Neural cell (in vitro differentiated cells): ENCODE data around the gene UBE2K. TPM values are rescaled to one million over a fixed set of nuclear protein-coding genes. Genes with fewer than 3 reads are reported as not detected.

Experiments
- H2AFZ ChIP-seq: fragments of 200-600, 300-800 bp; sonication (generic), shearing (Covaris generic); 2 replicates; pipeline ENCODE4 v1.6.0; 2014; ENCODE audit warnings: low read depth, mild to moderate bottlenecking, antibody characterized with exemption, low read length, moderate library complexity
- H3F3A ChIP-seq: fragments of 200-600 bp; shearing (Covaris generic); 2 replicates; pipeline ENCODE4 v1.6.1; 2016; ENCODE audit warnings: mild to moderate bottlenecking, moderate library complexity, mixed read lengths, antibody characterized with exemption, low read length; ENCODE audit not compliant: insufficient read depth, poor library complexity, severe bottlenecking
- H3K27ac ChIP-seq: fragments of 200-600, 300-800 bp; sonication (generic), shearing (Covaris generic); 2 replicates; pipeline ENCODE4 v1.5.1; 2014; ENCODE audit warnings: mild to moderate bottlenecking, low read length, moderate library complexity
- H3K27me3 ChIP-seq: fragments of 300-800, 200-600 bp; sonication (generic), shearing (Covaris generic); 2 replicates; pipeline ENCODE4 v1.6.0; 2014; ENCODE audit warnings: mild to moderate bottlenecking, low read depth, low read length, moderate library complexity; ENCODE audit not compliant: insufficient read depth
- H3K36me3 ChIP-seq: fragments of 300-800, 200-600 bp; sonication (generic), shearing (Covaris generic); 2 replicates; pipeline ENCODE4 v1.5.1; 2014; ENCODE audit warnings: mild to moderate bottlenecking, antibody characterized with exemption, low read length, moderate library complexity; ENCODE audit not compliant: insufficient read depth
- H3K4me2 ChIP-seq: fragments of 300-800, 200-600 bp; sonication (generic), shearing (Covaris generic); 2 replicates; pipeline ENCODE4 v1.6.0; 2014; ENCODE audit warnings: mild to moderate bottlenecking, low read length
- H3K4me3 ChIP-seq: fragments of 300-800, 200-600 bp; sonication (generic), shearing (Covaris generic); 2 replicates; pipeline ENCODE4 v1.5.1; 2014; ENCODE audit warnings: mild to moderate bottlenecking, low read length, moderate library complexity
- H3K79me2 ChIP-seq: fragments of 200-600 bp; shearing (Covaris generic); replicated peaks from 2 replicates; pipeline ENCODE4 v1.6.0; 2014; ENCODE audit warnings: mild to moderate bottlenecking, low read length, moderate library complexity; ENCODE audit not compliant: insufficient read depth
- H3K9ac ChIP-seq: fragments of 300-800, 200-600 bp; sonication (generic), shearing (Covaris generic); 2 replicates; pipeline ENCODE4 v1.6.1; 2016; ENCODE audit warnings: mild to moderate bottlenecking, low read length, mixed read lengths
- H3K9me2 ChIP-seq: fragments of 200-600 bp; shearing (Covaris generic); 2 replicates; pipeline ENCODE4 v1.6.1; 2016; ENCODE audit warnings: mild to moderate bottlenecking, low read length, mixed read lengths; ENCODE audit not compliant: insufficient read depth
- H3K9me3 ChIP-seq: fragments of 200-600, 300-800 bp; sonication (generic), shearing (Covaris generic); 2 replicates; pipeline ENCODE4 v1.6.1; 2016; ENCODE audit warnings: mild to moderate bottlenecking, mixed run types, low read length, moderate library complexity, mixed read lengths
- H4K20me1 ChIP-seq: fragments of 200-600 bp; shearing (Covaris generic); 2 replicates; pipeline ENCODE4 v1.6.1; 2016; ENCODE audit warnings: mild to moderate bottlenecking, mixed run types; ENCODE audit not compliant: insufficient read depth
- EP300 ChIP-seq: fragments of 450-650 bp; conservative IDR thresholded peaks from 2 replicates; pipeline ENCODE4 v1.6.1; 2014; ENCODE audit warnings: antibody characterized with exemption, mild to moderate bottlenecking, moderate library complexity; ENCODE audit not compliant: poor library complexity, severe bottlenecking
- EZH2 ChIP-seq: fragments of 200-600, 300-800 bp; shearing (Covaris generic), sonication (generic); IDR thresholded peaks from 2 replicates; pipeline ENCODE4 v1.6.1; 2014; ENCODE audit warnings: antibody characterized with exemption, low read length, borderline replicate concordance, mild to moderate bottlenecking; ENCODE audit not compliant: insufficient read depth, poor library complexity, severe bottlenecking
- MXI1 ChIP-seq: fragments of 450-650 bp; conservative IDR thresholded peaks from 2 replicates; pipeline ENCODE4 v1.6.1; 2014; ENCODE audit warnings: antibody characterized with exemption, mild to moderate bottlenecking; ENCODE audit not compliant: poor library complexity, severe bottlenecking
- POLR2AphosphoS5 ChIP-seq: IDR thresholded peaks from 2 replicates; pipeline ENCODE4 v1.6.1; 2012
- RAD21 ChIP-seq: fragments of 450-650 bp; conservative IDR thresholded peaks from 2 replicates; pipeline ENCODE4 v1.6.1; 2014; ENCODE audit warnings: antibody characterized with exemption, mild to moderate bottlenecking, moderate library complexity
- SMC3 ChIP-seq: fragments of 450-650 bp; conservative IDR thresholded peaks from 2 replicates; pipeline ENCODE4 v1.6.1; 2014; ENCODE audit warnings: antibody characterized with exemption, mild to moderate bottlenecking, moderate library complexity; ENCODE audit not compliant: poor library complexity
- TAF1 ChIP-seq: IDR thresholded peaks from 2 replicates; pipeline ENCODE4 v1.6.1; 2012; ENCODE audit warnings: low read depth
- polyA plus RNA-seq: library from polyadenylated mRNA; depleted of rRNA; stranded (reverse); fragments of >200 nt; gene quantifications from 2 replicates; pipeline ENCODE4 v1.2.3, GENCODE V29; 2014
- TF ChIP-seq, protein P1 (sequence below): IDR thresholded peaks from 2 replicates; pipeline ENCODE4 v1.6.1; 2012; ENCODE audit warnings: borderline replicate concordance
- TF ChIP-seq, protein P2 (sequence below): fragments of 450-650 bp; IDR thresholded peaks from 2 replicates; pipeline ENCODE4 v1.5.1; 2014; ENCODE audit warnings: antibody characterized with exemption, mild to moderate bottlenecking, moderate library complexity; ENCODE audit not compliant: poor library complexity, severe bottlenecking

The UBE2K gene
- polyA plus RNA-seq, 1 donor from 2014 or later: 45.8 TPM

DNA sequence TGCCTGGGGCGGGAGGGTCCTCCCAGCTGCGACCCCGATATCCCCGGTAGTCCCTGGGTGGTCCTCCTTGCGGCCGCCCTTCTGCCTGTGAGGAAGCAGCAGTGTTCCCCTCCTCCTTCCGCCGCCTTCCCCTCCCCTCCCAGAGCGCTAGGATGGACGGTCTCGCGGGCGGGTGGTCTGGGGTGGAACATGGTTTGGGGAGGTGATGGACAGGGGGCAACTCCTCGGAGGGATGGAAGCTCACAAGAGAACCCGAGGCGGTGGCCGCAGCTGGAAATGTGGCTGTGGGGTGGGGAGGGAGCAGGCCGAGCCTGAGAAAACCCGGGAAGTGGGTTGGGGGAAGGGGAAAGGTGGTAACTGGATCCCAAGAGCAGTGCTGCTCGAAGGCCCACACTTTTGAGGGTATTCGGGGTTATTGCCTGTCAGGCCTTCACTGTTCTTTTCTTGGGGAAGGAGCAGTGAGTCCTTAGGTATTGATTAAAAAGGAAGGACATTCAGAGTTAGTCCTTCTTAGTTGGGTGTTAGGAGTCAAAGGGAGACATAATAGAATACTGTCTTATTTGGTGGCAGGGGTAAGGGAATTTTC, 581 bp downstream of the UBE2K start:
- Histone ChIP-seq H3K4me3 (peak overlapping the region; percentile 96), H2AFZ (peak overlapping the region; percentile 71), H3K9me2 (no peaks in the 10 kb centered on the region), H3K9ac (peak overlapping the region; percentile 97), H3K79me2 (peaks cover 48% of the 10 kb centered on the region), H3K4me2 (peak overlapping the region; percentile 76), H3K27ac (peak overlapping the region; percentile 97), H3K27me3 (no peaks in the 10 kb centered on the region), H4K20me1 (no peaks in the 10 kb centered on the region), H3K9me3 (no peaks in the 10 kb centered on the region), H3K36me3 (no peaks in the 10 kb centered on the region), H3F3A (no peaks in the 10 kb centered on the region)
- TF ChIP-seq RAD21 (peak; percentile 6), SMC3 (peak; percentile 32), MXI1 (no peak)

DNA sequence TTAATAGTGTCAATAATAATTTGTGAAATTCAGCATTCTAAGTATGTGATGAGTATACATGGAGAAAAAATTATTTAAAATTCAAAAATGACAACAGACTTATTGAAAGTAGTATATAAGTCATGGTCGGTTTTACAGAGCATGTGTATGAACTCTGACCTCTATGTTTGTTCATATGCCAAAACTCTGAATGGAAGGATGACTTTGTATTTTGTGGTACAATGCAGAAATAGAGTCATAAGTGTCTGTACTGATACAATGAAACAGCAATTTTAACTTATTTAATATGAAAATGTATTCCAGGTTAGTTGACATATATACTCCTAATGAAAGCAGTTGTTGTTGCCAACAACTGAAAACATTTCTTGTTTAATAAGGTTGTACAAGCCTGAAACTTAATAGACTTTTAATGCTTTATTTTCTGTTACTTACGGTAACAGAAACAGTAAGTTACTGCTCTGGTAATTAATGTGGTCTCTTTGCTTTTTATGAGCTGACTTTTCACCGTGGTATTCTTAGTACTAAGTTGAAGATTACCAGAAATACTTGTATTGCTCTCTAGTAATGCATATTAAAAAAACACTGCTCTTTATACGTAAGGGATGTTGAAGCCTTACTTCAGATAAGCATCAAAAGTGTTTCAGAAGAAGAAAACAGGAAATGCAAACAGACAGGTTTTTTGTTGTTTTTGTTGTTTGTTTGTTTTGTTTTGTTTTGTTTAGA, 1.9 kb downstream of the UBE2K start:
- H3K9me3 ChIP-seq: no peaks in the 10 kb centered on the region
- no peaks in the 10 kb centered on the region for H3K9me2 ChIP-seq
- peak overlapping the region; percentile 76 for H3K4me2 ChIP-seq
- H3K4me3 ChIP-seq: peak overlapping the region; percentile 96
- peak overlapping the region; percentile 97 for H3K9ac ChIP-seq
- H3K79me2 ChIP-seq: peaks cover 60% of the 10 kb centered on the region
- TF ChIP-seq, protein P1, sequence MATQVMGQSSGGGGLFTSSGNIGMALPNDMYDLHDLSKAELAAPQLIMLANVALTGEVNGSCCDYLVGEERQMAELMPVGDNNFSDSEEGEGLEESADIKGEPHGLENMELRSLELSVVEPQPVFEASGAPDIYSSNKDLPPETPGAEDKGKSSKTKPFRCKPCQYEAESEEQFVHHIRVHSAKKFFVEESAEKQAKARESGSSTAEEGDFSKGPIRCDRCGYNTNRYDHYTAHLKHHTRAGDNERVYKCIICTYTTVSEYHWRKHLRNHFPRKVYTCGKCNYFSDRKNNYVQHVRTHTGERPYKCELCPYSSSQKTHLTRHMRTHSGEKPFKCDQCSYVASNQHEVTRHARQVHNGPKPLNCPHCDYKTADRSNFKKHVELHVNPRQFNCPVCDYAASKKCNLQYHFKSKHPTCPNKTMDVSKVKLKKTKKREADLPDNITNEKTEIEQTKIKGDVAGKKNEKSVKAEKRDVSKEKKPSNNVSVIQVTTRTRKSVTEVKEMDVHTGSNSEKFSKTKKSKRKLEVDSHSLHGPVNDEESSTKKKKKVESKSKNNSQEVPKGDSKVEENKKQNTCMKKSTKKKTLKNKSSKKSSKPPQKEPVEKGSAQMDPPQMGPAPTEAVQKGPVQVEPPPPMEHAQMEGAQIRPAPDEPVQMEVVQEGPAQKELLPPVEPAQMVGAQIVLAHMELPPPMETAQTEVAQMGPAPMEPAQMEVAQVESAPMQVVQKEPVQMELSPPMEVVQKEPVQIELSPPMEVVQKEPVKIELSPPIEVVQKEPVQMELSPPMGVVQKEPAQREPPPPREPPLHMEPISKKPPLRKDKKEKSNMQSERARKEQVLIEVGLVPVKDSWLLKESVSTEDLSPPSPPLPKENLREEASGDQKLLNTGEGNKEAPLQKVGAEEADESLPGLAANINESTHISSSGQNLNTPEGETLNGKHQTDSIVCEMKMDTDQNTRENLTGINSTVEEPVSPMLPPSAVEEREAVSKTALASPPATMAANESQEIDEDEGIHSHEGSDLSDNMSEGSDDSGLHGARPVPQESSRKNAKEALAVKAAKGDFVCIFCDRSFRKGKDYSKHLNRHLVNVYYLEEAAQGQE: no peak
- TF ChIP-seq EZH2: no peak
- TF ChIP-seq EP300: no peak
- no peak for TF ChIP-seq SMC3
- TF ChIP-seq, protein P2, sequence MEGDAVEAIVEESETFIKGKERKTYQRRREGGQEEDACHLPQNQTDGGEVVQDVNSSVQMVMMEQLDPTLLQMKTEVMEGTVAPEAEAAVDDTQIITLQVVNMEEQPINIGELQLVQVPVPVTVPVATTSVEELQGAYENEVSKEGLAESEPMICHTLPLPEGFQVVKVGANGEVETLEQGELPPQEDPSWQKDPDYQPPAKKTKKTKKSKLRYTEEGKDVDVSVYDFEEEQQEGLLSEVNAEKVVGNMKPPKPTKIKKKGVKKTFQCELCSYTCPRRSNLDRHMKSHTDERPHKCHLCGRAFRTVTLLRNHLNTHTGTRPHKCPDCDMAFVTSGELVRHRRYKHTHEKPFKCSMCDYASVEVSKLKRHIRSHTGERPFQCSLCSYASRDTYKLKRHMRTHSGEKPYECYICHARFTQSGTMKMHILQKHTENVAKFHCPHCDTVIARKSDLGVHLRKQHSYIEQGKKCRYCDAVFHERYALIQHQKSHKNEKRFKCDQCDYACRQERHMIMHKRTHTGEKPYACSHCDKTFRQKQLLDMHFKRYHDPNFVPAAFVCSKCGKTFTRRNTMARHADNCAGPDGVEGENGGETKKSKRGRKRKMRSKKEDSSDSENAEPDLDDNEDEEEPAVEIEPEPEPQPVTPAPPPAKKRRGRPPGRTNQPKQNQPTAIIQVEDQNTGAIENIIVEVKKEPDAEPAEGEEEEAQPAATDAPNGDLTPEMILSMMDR: no peak
- no peak for TF ChIP-seq TAF1
- TF ChIP-seq RAD21: no peak
- no peak for TF ChIP-seq MXI1
- no peak for TF ChIP-seq POLR2AphosphoS5
- H3K27me3 ChIP-seq: no peaks in the 10 kb centered on the region
- no peaks in the 10 kb centered on the region for H4K20me1 ChIP-seq
- H3K36me3 ChIP-seq: no peaks in the 10 kb centered on the region
- no peak overlapping the region for H3K27ac ChIP-seq
- H2AFZ ChIP-seq: no peak overlapping the region
- H3F3A ChIP-seq: no peaks in the 10 kb centered on the region
